Mammary epithelial cell (primary cell): ENCODE results near the gene PSME4.

ENCODE experiments used
- EZH2 ChIP-seq: IDR thresholded peaks from 2 replicates; pipeline ENCODE4 v1.6.1; 2012; ENCODE audit warnings: low read length, inconsistent platforms, borderline replicate concordance
- TF ChIP-seq, protein P1 (sequence below), 2 donors: IDR thresholded peaks in 1 of 2; conservative IDR thresholded peaks in 1 of 2; 2 replicates each; pipeline ENCODE4 v1.5.1; 2011 to 2012; ENCODE audit warnings: inconsistent platforms in 2 of 2, low read length in 2 of 2, mild to moderate bottlenecking in 2 of 2, control low read depth in 1 of 2, low read depth in 1 of 2; ENCODE audit not compliant: insufficient read depth in 1 of 2; ENCODE audit errors: extremely low read depth in 1 of 2

DNA sequence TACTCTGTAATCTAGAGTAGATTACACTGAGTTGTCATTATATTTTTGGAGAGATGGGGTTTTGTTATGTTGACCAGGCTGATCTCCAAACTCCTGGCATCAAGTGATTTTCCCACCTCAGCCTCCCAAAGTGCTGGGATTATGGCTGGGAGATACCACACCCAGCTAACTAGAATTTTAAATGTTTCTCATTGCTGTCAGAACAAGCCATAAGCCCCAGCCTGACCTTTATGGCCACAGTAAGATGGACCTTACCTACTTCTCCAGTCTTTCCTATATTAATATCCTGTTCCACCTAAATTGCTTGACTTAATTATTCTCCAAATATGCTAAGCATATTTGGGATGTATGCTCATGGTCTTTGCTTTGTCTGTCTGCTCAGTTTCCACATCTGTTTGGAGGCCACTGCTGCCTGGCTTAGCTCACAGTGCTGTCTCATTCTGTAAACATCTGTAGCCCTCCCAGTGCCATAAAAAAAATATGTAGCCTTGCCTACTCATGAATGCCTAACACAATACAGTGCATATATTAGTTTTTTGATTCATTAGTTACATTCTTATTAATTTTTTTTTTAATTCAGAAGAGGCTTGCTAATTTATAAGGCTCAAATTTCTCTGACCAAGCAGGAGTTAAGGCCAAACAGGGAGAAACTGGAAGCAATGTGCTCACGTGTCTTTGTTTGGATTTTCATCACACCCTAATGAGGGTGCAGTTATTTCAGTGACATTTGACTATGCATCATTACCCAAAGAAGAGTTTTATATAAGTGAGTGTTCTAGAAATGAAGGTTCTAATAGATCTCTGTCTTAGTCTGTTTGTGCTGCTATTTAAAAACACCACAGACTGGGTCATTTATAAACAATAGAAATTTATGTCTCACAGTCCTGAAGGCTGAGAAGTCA is 45.3 kb upstream of the PSME4 start:
- TF ChIP-seq, protein P1, sequence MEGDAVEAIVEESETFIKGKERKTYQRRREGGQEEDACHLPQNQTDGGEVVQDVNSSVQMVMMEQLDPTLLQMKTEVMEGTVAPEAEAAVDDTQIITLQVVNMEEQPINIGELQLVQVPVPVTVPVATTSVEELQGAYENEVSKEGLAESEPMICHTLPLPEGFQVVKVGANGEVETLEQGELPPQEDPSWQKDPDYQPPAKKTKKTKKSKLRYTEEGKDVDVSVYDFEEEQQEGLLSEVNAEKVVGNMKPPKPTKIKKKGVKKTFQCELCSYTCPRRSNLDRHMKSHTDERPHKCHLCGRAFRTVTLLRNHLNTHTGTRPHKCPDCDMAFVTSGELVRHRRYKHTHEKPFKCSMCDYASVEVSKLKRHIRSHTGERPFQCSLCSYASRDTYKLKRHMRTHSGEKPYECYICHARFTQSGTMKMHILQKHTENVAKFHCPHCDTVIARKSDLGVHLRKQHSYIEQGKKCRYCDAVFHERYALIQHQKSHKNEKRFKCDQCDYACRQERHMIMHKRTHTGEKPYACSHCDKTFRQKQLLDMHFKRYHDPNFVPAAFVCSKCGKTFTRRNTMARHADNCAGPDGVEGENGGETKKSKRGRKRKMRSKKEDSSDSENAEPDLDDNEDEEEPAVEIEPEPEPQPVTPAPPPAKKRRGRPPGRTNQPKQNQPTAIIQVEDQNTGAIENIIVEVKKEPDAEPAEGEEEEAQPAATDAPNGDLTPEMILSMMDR (conservative IDR thresholded peaks at IDR 0.05 in 1 of 2, IDR thresholded peaks at IDR 0.05 in 1 of 2; ENCODE audit: extremely low read depth in 1 of 2, insufficient read depth in 1 of 2, low read depth in 1 of 2, low read length in 2 of 2) = no peak
- TF ChIP-seq EZH2 = no peak
